Stomach (tissue), 9 donors: ENCODE measurements around the gene KLLN. TPM values are rescaled to one million over a fixed set of nuclear protein-coding genes. Genes with fewer than 3 reads are reported as not detected.
A peak's percentile ranks its signal among the peaks of the same experiment; 100 is the strongest.

Experiments used
- DNase-seq, 2 donors: peaks; one replicate each; pipeline versions ENCODE4 v3.0.0 to v3.0.0-alpha.2; 2013 to 2019
- H3K27ac ChIP-seq, 5 donors: fragments of 200-600 bp in 4 of 5; sonication (generic) in 4 of 5; one replicate each; pipeline ENCODE4 v1.5.1; 2013 to 2019; ENCODE audit warnings: mild to moderate bottlenecking in 1 of 5, moderate library complexity in 1 of 5
- H3K27me3 ChIP-seq, 3 donors: fragments of 200-600 bp; sonication (generic); one replicate each; pipeline ENCODE4 v1.5.1; 2017 to 2019; ENCODE audit warnings: mixed run types in 1 of 3
- H3K36me3 ChIP-seq, 4 donors: fragments of 200-600 bp; sonication (generic); 1 replicate in 3 of 4; 2 replicates in 1 of 4; pipeline ENCODE4 v1.5.1; 2016 to 2019
- H3K4me1 ChIP-seq, 4 donors: fragments of 200-600 bp; sonication (generic); one replicate each; pipeline ENCODE4 v1.5.1; 2016 to 2019
- H3K4me3 ChIP-seq, 4 donors: fragments of 200-600 bp; sonication (generic) in 3 of 4; one replicate each; pipeline ENCODE4 v1.5.1; 2016 to 2019; ENCODE audit warnings: mild to moderate bottlenecking in 1 of 4
- H3K9me3 ChIP-seq, 4 donors: fragments of 200-600 bp; sonication (generic); one replicate each; pipeline ENCODE4 v1.5.1; 2016 to 2019
- EP300 ChIP-seq: sonication (generic); formaldehyde crosslinking; IDR thresholded peaks from one replicate; pipeline ENCODE4 v1.6.1; 2017; ENCODE audit warnings: antibody characterized with exemption
- POLR2A ChIP-seq, 4 donors: fragments of 450-650 bp; IDR thresholded peaks; one replicate each; pipeline ENCODE4 v1.6.1; 2016; ENCODE audit warnings: antibody characterized with exemption in 4 of 4, control low read depth in 2 of 4, mild to moderate bottlenecking in 1 of 4, moderate library complexity in 1 of 4
- POLR2AphosphoS5 ChIP-seq, 3 donors: sonication (generic); formaldehyde crosslinking; IDR thresholded peaks; one replicate each; pipeline ENCODE4 v1.6.1; 2016; ENCODE audit warnings: antibody characterized with exemption in 3 of 3
- WGBS, 5 donors: extraction: QIAGEN DNeasy Blood & Tissue Kit in 3 of 5; methylation state at CpG; one replicate each; pipeline versions ENCODE4 v1.1.5 to v1.1.7; 2013 to 2018; 5-methylcytosine and 5-hydroxymethylcytosine counted together
- intact Hi-C: fragments of 100-400 bp; cut with DNase I; formaldehyde crosslinking; loops from one replicate; pipeline ENCODE4 v1.15.1; 2023; ENCODE audit warnings: low total_unique reads
- polyA plus RNA-seq, 3 donors: library from polyadenylated mRNA; stranded (reverse); fragments of 200-250 nt; gene quantifications; one replicate each; pipeline ENCODE4 v1.2.3, GENCODE V29; 2013
- total RNA-seq, 5 donors: library from RNA; depleted of rRNA; stranded (reverse); fragments of >200 nt; gene quantifications; one replicate each; pipeline versions ENCODE4 v1.1.0 to v1.2.3, GENCODE V29; 2014 to 2016
- TF ChIP-seq, protein P1 (sequence below), 7 experiments: fragments of 450-650 bp in 4 of 7; fragments of 200-600 bp in 3 of 7; sonication (generic) in 3 of 7; IDR thresholded peaks; one replicate each; pipeline ENCODE4 v1.5.1; 2016 to 2019; ENCODE audit warnings: antibody characterized with exemption in 7 of 7, control low read depth in 2 of 7, mild to moderate bottlenecking in 1 of 7
- donor health status: healthy with polysubstance abuse.
- donor health status: Bipolar disorder and iron deficiency.
- donor health status: healthy.

Gene KLLN
- total and polyA plus RNA-seq, 8 donors, result 0.18 to 0.37 (median 0.27) TPM; not detected in 4

DNA sequence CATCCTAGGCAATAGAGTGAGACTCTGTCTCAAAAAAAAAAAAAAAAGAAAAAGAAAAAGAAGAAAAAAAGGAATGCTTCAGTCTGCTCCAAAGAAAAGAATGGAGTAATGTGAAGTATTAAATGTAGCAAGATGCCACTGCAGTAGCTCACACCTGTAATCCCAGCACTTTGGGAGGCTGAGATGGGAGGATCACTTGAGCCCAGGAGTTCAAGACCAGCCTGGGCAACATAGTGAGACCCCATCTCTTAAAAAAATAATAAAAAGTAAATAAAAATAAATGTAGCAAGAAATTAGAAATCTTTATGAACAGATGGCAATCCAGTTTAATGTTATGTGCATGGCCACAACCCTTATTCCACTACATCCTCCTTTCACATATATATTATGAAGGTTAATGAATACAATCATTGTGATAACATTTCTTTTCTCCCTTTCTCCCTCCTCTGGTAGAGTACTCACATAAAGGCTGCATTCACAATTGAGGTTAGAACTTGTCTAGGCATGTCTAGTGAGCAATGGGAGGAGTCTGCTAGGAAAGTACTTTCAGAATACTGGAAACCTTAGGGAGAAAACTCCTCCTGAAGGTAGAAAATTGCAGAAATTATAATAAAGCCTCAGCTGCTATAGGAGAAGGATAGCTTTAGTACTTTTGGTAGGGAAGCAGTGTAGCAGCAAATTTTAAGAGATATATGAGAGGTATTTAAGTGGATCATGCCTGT is 20.4 kb downstream of the KLLN start:
- peaks cover 0 to 18% (median 3%) of the 10 kb centered on the region in 4 donors for H3K4me1 ChIP-seq
- DNase-seq, result no peak
- H3K27me3 ChIP-seq, result no peaks in the 10 kb centered on the region
- H3K27ac ChIP-seq, result peak overlapping the region in 1 of 5 donors; percentile 17
- H3K36me3 ChIP-seq, result no peaks in the 10 kb centered on the region
- intact Hi-C loops, result no loop called here
- H3K9me3 ChIP-seq, result no peaks in the 10 kb centered on the region
- H3K4me3 ChIP-seq, result no peak overlapping the region
- no peak for TF ChIP-seq POLR2AphosphoS5 (IDR thresholded peaks at IDR 0.05)
- no peak for TF ChIP-seq POLR2A (IDR thresholded peaks at IDR 0.05)
- TF ChIP-seq, protein P1, sequence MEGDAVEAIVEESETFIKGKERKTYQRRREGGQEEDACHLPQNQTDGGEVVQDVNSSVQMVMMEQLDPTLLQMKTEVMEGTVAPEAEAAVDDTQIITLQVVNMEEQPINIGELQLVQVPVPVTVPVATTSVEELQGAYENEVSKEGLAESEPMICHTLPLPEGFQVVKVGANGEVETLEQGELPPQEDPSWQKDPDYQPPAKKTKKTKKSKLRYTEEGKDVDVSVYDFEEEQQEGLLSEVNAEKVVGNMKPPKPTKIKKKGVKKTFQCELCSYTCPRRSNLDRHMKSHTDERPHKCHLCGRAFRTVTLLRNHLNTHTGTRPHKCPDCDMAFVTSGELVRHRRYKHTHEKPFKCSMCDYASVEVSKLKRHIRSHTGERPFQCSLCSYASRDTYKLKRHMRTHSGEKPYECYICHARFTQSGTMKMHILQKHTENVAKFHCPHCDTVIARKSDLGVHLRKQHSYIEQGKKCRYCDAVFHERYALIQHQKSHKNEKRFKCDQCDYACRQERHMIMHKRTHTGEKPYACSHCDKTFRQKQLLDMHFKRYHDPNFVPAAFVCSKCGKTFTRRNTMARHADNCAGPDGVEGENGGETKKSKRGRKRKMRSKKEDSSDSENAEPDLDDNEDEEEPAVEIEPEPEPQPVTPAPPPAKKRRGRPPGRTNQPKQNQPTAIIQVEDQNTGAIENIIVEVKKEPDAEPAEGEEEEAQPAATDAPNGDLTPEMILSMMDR (IDR thresholded peaks at IDR 0.05), result no peak
- no peak for TF ChIP-seq EP300

DNA sequence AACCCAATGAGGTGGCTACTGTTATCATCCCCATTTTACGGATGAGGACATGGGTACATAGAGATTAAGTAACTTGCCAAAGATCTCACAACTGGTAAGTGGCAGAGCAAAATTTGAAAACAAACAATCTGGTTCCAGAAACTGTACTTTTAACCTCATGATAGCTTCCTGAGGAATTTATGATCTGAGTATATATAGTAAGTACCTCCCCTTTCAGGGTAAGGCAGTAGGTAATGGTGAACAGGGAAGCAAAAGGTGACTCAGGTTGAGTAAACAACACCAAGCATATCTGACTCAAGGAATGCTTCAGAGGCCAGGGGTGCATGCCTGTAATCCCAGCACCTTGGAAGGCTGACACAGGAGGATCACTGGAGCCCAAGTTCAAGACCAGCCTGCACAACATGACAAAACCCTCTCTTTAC is 21.1 kb downstream of the KLLN start:
- peaks cover 0 to 18% (median 3%) of the 10 kb centered on the region in 4 donors for H3K4me1 ChIP-seq
- H3K9me3 ChIP-seq, result no peaks in the 10 kb centered on the region
- intact Hi-C loops, result no loop called here
- no peak overlapping the region for H3K4me3 ChIP-seq
- TF ChIP-seq POLR2A (IDR thresholded peaks at IDR 0.05), result no peak
- TF ChIP-seq EP300, result no peak
- TF ChIP-seq POLR2AphosphoS5 (IDR thresholded peaks at IDR 0.05), result peak in 1 of 3 donors; percentile 66
- TF ChIP-seq, protein P1 (IDR thresholded peaks at IDR 0.05), result no peak
- WGBS, 5 donors, result 38 to 55% (median 50%) methylated on average over 1 of the region's 1 CpG
- peak; percentile 40 to 86 for DNase-seq
- peak overlapping the region in 1 of 5 donors; percentile 17 for H3K27ac ChIP-seq
- no peaks in the 10 kb centered on the region for H3K36me3 ChIP-seq
- H3K27me3 ChIP-seq, result no peaks in the 10 kb centered on the region

DNA sequence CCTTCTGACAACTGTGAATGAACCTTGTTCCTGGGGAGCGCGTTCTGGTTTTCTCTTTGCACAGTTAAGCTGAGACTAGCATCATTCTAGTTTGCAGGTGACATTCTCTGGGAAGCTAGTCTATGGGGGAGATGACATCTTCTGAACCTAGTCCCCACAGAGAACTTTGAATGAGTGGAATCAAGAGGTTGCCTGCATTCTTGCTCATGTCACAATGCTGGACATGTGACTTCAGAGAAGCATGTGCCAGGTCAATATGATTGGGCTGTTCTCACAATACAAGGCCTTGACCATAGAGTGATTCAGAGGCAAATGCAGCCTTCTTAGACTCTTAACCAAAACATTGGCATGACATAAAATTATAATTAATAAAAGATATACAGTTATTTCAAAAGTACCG is 22.1 kb downstream of the KLLN start:
- DNase-seq, result no peak
- Histone ChIP-seq H3K9me3 (no peaks in the 10 kb centered on the region), H3K4me1 (peaks cover 0 to 18% (median 3%) of the 10 kb centered on the region in 4 donors), H3K27me3 (no peaks in the 10 kb centered on the region), H3K36me3 (no peaks in the 10 kb centered on the region), H3K4me3 (no peak overlapping the region), H3K27ac (no peak overlapping the region)
- intact Hi-C loops, result no loop called here
- TF ChIP-seq POLR2A (IDR thresholded peaks at IDR 0.05), result no peak
- TF ChIP-seq, protein P1 (IDR thresholded peaks at IDR 0.05), result no peak
- no peak for TF ChIP-seq EP300
- TF ChIP-seq POLR2AphosphoS5 (IDR thresholded peaks at IDR 0.05), result no peak
- 76 to 89% (median 82%) methylated on average over 3 of the region's 3 CpGs for WGBS, 5 donors

DNA sequence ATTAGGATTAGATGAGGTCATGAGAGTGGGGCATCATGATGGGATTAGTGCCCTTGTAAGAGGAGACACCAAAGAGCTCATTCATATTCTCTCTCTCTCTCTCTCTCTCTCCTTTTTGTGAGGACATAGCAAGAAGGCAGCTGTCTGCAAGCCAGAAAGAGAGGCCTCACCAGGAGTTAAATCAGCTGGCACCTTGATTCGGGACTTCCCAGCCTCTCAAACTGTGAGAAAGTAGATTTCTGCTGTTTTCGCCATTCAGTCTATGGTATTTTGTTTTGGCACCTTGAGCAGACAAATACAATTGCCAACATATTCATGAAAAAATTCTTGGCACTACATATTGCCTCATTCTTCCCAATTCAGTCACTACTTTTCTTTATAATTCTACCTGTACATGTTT is 24.7 kb downstream of the KLLN start:
- no peak overlapping the region for H3K4me3 ChIP-seq
- H3K27ac ChIP-seq, result no peak overlapping the region
- no peaks in the 10 kb centered on the region for H3K27me3 ChIP-seq
- intact Hi-C loops, result no loop called here
- H3K36me3 ChIP-seq, result no peaks in the 10 kb centered on the region
- H3K9me3 ChIP-seq, result no peaks in the 10 kb centered on the region
- peaks cover 0 to 7% (median 0%) of the 10 kb centered on the region in 4 donors for H3K4me1 ChIP-seq
- TF ChIP-seq, protein P1 (IDR thresholded peaks at IDR 0.05), result no peak
- TF ChIP-seq POLR2AphosphoS5 (IDR thresholded peaks at IDR 0.05) (no peak), POLR2A (IDR thresholded peaks at IDR 0.05) (no peak), EP300 (no peak)
- no peak for DNase-seq
- 83 to 95% (median 94%) methylated on average over 2 of the region's 2 CpGs for WGBS, 5 donors
